ENCODE measurements around the gene MEGF6.

DNA sequence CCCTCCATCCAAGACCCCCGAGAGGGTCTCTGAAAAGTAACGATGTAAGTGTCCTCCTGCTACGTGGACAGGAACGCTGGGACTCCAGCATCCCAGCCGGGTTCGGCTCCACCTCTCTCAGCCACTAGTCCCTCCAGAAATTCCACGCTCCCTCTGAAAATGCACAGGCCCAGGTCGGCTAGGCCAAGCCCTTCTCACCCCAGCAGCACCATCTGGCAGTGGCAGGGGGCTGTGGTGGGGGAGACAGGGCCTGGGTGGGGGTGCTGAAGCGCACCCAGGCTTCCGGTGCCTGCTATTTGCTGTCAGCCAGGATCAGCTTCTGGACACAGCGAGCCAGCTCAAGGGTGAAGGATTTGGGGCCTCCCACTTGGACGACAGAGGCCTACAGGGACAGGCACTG is 83.5 kb downstream of the MEGF6 start:
- TF ChIP-seq CTCF (IDR thresholded peaks at IDR 0.05; ENCODE audit: extremely low read depth in 1 of 2, insufficient read depth in 1 of 2, low read depth in 1 of 2, low read length in 2 of 2): no peak
- TF ChIP-seq POLR2A (IDR thresholded peaks at IDR 0.05; ENCODE audit: low read depth, low read length): no peak

Measured in endothelial cell of umbilical vein (primary cell).